Activated T-cell treated with anti-CD3 and anti-CD28 coated beads for 24 hours (primary cell): ENCODE results near the gene MAGI2.

Source experiments
- DNase-seq: peaks from one replicate; pipeline ENCODE4 v3.0.0-alpha.2; 2020; ENCODE audit warnings: low read depth

Gene MAGI2

GRCh38 chr7:78716876-78717275 is 736.6 kb downstream of the MAGI2 start:
- no peak for DNase-seq

GRCh38 chr7:78714356-78714755 is 739.1 kb downstream of the MAGI2 start:
- no peak for DNase-seq

- no peak for DNase-seq
These were observed 741.4 kb downstream of the MAGI2 start for GRCh38 chr7:78712111-78712510.

DNA sequence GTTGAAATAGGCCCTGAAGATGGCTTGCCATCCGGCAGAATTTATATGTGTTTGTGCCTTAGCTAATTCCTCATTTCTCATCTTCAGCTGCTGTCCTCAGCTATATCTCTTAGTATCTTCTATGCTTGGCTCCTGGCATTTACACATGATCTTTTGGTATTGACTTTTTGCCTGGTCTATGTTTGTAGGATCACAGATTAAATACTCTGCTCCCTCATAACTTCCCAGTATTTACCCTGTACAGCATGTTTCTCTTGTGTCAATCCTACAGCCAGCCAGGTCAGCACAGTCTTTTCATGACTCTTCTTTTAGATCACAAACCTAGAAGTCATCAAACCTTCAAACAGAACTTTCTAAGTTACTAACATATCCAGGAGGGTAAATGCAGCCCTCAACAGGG is 743.8 kb downstream of the MAGI2 start:
- DNase-seq = no peak

DNA sequence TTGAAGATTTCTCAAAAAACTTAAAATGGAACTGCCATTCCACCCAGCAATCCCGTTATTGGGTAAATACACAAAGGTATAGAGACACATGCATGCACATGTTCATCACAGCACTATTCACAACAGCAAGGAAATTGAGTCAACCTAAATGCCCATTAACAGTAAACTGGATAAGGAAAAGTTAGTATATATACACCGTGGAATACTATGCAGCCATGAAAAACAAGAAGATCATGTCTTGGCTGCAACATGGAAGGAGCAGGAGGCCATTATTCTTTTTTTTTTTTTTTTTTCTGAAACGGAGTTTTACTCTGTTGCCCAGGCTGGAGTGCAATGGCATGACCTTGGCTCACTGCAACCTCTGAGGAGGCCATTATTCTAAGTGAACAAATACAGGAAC is 749.0 kb downstream of the MAGI2 start:
- no peak for DNase-seq

GRCh38 chr7:78703391-78703790 is 750.1 kb downstream of the MAGI2 start:
- DNase-seq = no peak

DNA sequence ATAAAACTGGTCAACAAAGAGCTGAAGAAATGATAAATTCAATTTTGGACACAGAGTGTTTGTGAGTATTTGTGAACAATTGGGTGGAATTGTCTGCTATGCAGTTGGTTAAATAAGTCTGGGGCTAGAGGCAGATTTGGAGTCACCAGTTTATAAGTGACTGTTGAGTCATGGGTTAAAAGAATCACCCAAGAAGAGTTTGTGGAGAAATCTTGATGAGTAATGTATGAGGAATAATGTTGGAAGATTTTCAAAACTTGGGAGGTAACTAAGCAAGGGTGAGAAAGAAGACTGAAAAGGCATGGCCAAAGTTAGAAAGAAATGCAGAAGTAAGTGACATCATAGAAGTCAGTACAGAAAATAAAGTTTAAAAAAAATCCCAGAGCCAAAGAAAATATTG is 750.7 kb downstream of the MAGI2 start:
- DNase-seq = no peak

- no peak for DNase-seq
These were observed 757.6 kb downstream of the MAGI2 start for GRCh38 chr7:78695826-78696225.

GRCh38 chr7:78691584-78691983 is 761.9 kb downstream of the MAGI2 start:
- no peak for DNase-seq

- DNase-seq = no peak
These were observed 763.3 kb downstream of the MAGI2 start for GRCh38 chr7:78690174-78690573.

DNA sequence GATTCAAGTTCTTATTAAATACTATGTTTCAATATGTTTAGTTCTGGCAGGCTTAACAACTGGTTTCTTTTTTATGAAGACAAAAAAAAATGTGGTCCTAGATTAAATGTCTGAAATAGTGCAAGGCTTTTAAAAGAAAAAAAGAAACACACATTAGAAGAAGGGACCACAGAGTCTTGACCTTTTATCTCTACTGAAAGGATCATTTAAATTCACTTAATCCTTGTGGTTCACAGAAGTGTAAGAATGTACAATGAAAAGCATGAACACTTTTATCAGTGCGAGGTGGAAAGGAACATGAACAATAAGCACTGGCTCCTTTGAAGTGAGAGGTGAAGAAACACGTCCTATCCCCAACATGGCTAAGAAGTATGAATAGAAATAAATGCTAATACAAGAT is 765.1 kb downstream of the MAGI2 start:
- no peak for DNase-seq

DNA sequence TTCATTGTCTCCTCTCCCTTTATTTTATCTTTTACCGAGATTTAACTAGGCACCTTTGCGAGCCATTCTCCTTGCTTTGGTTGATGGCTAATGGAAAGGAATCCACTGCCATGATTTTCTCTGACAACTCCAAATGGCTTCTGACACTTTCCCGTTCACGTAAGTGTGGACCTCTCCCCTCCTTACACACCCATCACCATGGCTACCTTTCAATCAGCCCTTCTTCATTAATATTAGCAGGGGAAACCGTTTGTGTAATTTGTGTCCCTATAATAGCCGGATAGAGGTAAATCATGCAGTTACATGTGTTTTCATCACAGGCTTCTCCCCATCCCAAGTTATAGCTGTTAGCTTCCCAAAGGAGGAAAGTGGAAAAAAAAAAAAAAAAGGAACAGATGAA is 767.3 kb downstream of the MAGI2 start:
- no peak for DNase-seq

DNA sequence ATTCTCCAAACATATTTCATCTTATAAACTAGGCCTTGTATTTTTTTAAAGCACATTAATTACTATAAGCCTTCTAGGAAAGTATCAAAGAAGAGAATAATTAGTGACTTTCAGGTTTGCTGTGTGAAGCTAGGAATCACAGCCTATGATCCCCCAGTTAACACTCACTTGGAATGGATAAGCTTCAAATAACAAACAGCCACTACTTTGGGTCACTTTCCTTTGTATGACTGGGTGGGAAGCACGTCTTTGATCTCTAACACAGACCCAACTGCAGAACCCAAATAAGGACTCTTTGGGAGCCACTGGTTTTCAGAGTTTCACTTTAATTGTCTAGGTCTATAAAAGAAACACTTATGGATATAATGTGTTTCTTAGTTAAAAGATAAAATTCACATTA is 769.3 kb downstream of the MAGI2 start:
- DNase-seq = no peak

- DNase-seq = no peak
These were observed 769.9 kb downstream of the MAGI2 start for GRCh38 chr7:78683566-78683965.

GRCh38 chr7:78679112-78679876 is 774.2 kb downstream of the MAGI2 start:
- DNase-seq = no peak

DNA sequence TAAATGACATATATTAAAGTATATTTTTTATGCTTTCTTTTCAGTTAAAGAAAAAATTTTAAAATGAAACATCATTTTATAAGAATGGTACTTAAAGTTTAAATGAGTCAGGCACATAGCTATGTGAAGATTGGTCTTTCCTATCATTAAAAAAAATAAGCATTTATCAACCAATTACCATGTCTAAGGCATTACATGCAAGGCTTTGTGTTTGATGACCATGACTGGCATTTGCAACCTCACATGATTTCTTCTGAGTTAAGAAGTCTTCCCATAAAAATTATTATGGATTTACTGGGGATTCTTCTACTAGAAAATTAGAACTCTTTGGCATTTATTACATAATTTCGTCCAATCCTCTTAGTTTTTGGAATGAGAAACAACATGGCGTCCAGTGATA is 776.1 kb downstream of the MAGI2 start:
- no peak for DNase-seq

- no peak for DNase-seq
These were observed 778.0 kb downstream of the MAGI2 start for GRCh38 chr7:78675511-78675910.

- no peak for DNase-seq
These were observed 780.2 kb downstream of the MAGI2 start for GRCh38 chr7:78673272-78673671.

DNA sequence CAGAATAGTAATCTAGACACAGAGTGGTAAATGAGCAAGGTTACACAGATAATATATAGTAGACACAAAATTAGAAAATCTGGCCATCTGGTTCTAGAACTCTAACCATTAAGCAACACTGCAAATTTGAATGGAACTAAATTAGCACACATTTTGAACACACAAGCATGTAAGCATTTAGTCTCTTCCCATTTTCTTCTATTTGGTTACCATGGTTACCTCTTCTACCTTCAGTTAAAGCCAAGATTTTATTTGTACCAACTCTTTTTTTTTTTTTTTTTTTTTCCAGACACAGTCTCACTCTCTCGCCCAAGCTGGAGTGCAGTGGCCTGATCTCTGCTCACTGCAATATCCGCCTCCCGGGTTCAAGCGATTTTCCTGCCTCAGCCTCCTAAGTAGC is 790.5 kb downstream of the MAGI2 start:
- no peak for DNase-seq

GRCh38 chr7:78649976-78650375 is 803.5 kb downstream of the MAGI2 start:
- no peak for DNase-seq

DNA sequence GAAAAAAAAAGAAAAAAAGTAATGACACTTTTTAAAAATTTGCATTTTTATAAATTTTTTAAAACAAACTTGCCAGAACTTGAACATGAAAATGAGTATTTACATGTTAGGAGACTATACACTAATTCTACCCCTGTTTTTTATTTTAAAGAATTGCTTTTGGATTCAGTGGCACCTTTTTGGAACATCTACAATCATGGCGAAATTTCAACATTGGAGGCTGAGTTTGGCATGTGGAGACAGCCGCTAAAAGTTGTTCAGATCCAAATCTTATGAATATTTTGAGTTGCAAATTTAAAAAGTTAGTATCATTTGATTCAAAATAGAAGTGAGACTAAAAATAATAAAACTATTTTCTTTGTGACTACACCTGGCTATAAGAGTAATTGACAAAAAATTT is 804.2 kb downstream of the MAGI2 start:
- DNase-seq = no peak

DNA sequence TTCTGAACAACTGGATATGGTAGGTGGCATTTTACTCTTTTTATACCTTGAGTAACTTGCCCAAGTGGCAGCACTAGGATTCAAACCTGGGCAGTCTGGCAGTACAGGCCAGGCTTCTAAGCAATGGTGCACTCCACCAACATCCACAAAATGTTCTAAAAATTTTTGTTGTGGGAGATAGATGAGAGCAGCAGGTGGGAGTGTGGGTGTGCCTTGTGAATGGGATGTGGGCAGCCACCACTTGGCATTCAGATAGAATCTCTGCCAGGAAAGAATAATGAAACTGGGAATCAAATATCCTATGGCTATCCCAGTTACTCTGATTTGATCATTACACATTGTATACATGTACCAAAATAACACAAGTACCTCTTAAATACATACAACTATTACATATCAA is 810.7 kb downstream of the MAGI2 start:
- no peak for DNase-seq

- DNase-seq = no peak
These were observed 815.1 kb downstream of the MAGI2 start for GRCh38 chr7:78638364-78638763.

DNA sequence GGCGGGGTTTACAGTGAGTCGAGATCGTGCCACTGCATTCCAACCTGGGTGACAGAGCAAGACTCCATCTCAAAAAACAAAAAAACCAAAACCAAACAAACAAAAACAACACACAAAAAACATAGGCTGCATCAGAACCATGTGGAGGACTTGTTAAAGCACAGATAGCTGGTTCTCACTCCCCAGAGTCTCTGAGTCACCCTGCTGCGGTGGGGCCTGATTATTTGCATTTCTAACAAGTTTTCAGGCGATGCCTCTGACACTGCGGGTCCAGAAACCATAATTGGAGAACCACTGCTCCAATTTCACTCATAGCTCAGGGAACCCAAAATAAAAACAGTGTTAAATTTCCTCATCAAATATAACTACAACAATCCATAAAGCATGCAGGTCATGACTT is 816.7 kb downstream of the MAGI2 start:
- DNase-seq = no peak
